ENCODE results near the gene C3. TPM values are rescaled to one million over a fixed set of nuclear protein-coding genes. Genes with fewer than 3 reads are reported as not detected.

C3 gene
- polyA plus RNA-seq, 3 donors: 2.4 to 5.3 (median 3.2) TPM

GRCh38 chr19:6761053-6761676 is 40.7 kb upstream of the C3 start:
- TF ChIP-seq CTCF (IDR thresholded peaks at IDR 0.05): no peak
- no peaks in the 10 kb centered on the region for H3K36me3 ChIP-seq (replicated peaks in 1 of 2; ENCODE audit: control insufficient read depth in 1 of 2, insufficient read depth in 2 of 2, low read length in 2 of 2)
- intact Hi-C loops (cut with micrococcal nuclease): loop anchor here (10.0 kb wide), 1 partner anchor 246 kb away; no protein-coding TSS in a partner anchor
- no peak overlapping the region for H3K27ac ChIP-seq (ENCODE audit: low read depth in 1 of 2, low read length in 2 of 2)
- no peak for DNase-seq
- Mint-ChIP-seq H3K9me3 (peaks cover 0 to 11% (median 3%) of the 10 kb centered on the region in 7 donors), H3K4me3 (no peak overlapping the region), H3K36me3 (no peaks in the 10 kb centered on the region), H3K27ac (peak overlapping the region in 1 of 7 donors; percentile 30), H3K27me3 (ENCODE audit: low read depth in 3 of 3) (peaks cover 3 to 12% (median 6%) of the 10 kb centered on the region in 3 donors), H3K4me1 (peaks cover 4% of the 10 kb centered on the region)
- no peak overlapping the region for H2AFZ ChIP-seq (ENCODE audit: insufficient read depth, low read depth, low read length, poor library complexity, severe bottlenecking)
- H3K4me3 ChIP-seq (replicated peaks in 1 of 3; ENCODE audit: low read depth in 2 of 3, low read length in 3 of 3): no peak overlapping the region
- H3K9me3 ChIP-seq (replicated peaks in 1 of 2; ENCODE audit: control insufficient read depth in 1 of 2, insufficient read depth in 1 of 2, low read length in 2 of 2): peaks cover 0 to 8% of the 10 kb centered on the region in 2 donors
- no peak overlapping the region for H3K4me2 ChIP-seq (replicated peaks; ENCODE audit: extremely low read depth, low read length, poor library complexity, severe bottlenecking)
- WGBS (ENCODE audit: insufficient coverage): no CpG with 5 or more reads among the region's 4 CpGs
- no peaks in the 10 kb centered on the region for H4K20me1 ChIP-seq (ENCODE audit: insufficient read depth, low read length)
- H3K79me2 ChIP-seq (ENCODE audit: insufficient read depth, low read length): no peaks in the 10 kb centered on the region
- H3K27me3 ChIP-seq (ENCODE audit: control insufficient read depth in 2 of 2, insufficient read depth in 2 of 2, low read length in 2 of 2): peaks cover 0 to 4% of the 10 kb centered on the region in 2 donors
- H3K4me1 ChIP-seq (ENCODE audit: control insufficient read depth in 1 of 2, insufficient read depth in 2 of 2, low read length in 2 of 2): peaks cover 0 to under 1% of the 10 kb centered on the region in 2 donors
- H3K9ac ChIP-seq (ENCODE audit: insufficient read depth, low read length, poor library complexity, severe bottlenecking): no peak overlapping the region

- Mint-ChIP-seq H3K36me3 (no peaks in the 10 kb centered on the region), H3K4me3 (no peak overlapping the region), H3K27ac (peak overlapping the region in 1 of 7 donors; percentile 30), H3K9me3 (peaks cover 0 to 11% (median 3%) of the 10 kb centered on the region in 7 donors), H3K27me3 (ENCODE audit: low read depth in 3 of 3) (peaks cover 1 to 10% (median 3%) of the 10 kb centered on the region in 3 donors), H3K4me1 (peaks cover 2% of the 10 kb centered on the region)
- no peak overlapping the region for H3K4me3 ChIP-seq (replicated peaks in 1 of 3; ENCODE audit: low read depth in 2 of 3, low read length in 3 of 3)
- DNase-seq: no peak
- H4K20me1 ChIP-seq (ENCODE audit: insufficient read depth, low read length): no peaks in the 10 kb centered on the region
- H3K4me2 ChIP-seq (replicated peaks; ENCODE audit: extremely low read depth, low read length, poor library complexity, severe bottlenecking): no peak overlapping the region
- H3K27ac ChIP-seq (ENCODE audit: low read depth in 1 of 2, low read length in 2 of 2): no peak overlapping the region
- TF ChIP-seq CTCF (IDR thresholded peaks at IDR 0.05): no peak
- no peaks in the 10 kb centered on the region for H3K79me2 ChIP-seq (ENCODE audit: insufficient read depth, low read length)
- WGBS (ENCODE audit: insufficient coverage): 98% methylated on average over 10 of the region's 17 CpGs
- peaks cover 0 to 3% of the 10 kb centered on the region in 2 donors for H3K27me3 ChIP-seq (ENCODE audit: control insufficient read depth in 2 of 2, insufficient read depth in 2 of 2, low read length in 2 of 2)
- no peak overlapping the region for H2AFZ ChIP-seq (ENCODE audit: insufficient read depth, low read depth, low read length, poor library complexity, severe bottlenecking)
- peaks cover 0 to 8% of the 10 kb centered on the region in 2 donors for H3K9me3 ChIP-seq (replicated peaks in 1 of 2; ENCODE audit: control insufficient read depth in 1 of 2, insufficient read depth in 1 of 2, low read length in 2 of 2)
- intact Hi-C loops (cut with micrococcal nuclease): loop anchor here (10.0 kb wide), 1 partner anchor 246 kb away; no protein-coding TSS in a partner anchor
- no peaks in the 10 kb centered on the region for H3K36me3 ChIP-seq (replicated peaks in 1 of 2; ENCODE audit: control insufficient read depth in 1 of 2, insufficient read depth in 2 of 2, low read length in 2 of 2)
- no peak overlapping the region for H3K9ac ChIP-seq (ENCODE audit: insufficient read depth, low read length, poor library complexity, severe bottlenecking)
- H3K4me1 ChIP-seq (ENCODE audit: control insufficient read depth in 1 of 2, insufficient read depth in 2 of 2, low read length in 2 of 2): no peaks in the 10 kb centered on the region
Observed at GRCh38 chr19:6760606-6761005, 40.2 kb upstream of the C3 start.

Measured in CD14-positive monocyte (primary cell).